HEK293 (cell line): ENCODE measurements around the gene NUP210.

ENCODE experiments used
- CTCF ChIP-seq: fragments of 450-650 bp; formaldehyde crosslinking; IDR thresholded peaks from 2 replicates; pipeline ENCODE4 v1.5.1; 2016; ENCODE audit warnings: missing biosample characterization, missing genetic modification characterization
- EGR2 ChIP-seq: fragments of 450-650 bp; formaldehyde crosslinking; IDR thresholded peaks from 2 replicates; pipeline ENCODE4 v1.5.1; 2016; ENCODE audit warnings: low read depth, missing biosample characterization, missing genetic modification characterization
- GFI1B ChIP-seq: fragments of 450-650 bp; formaldehyde crosslinking; IDR thresholded peaks from 2 replicates; pipeline ENCODE4 v1.5.1; 2016; ENCODE audit warnings: missing biosample characterization, missing genetic modification characterization
- GLI4 ChIP-seq: fragments of 450-650 bp; formaldehyde crosslinking; IDR thresholded peaks from 2 replicates; pipeline ENCODE4 v1.5.1; 2016; ENCODE audit warnings: missing biosample characterization, missing genetic modification characterization
- HOXC10 ChIP-seq: sonication (generic); formaldehyde crosslinking; IDR thresholded peaks from 2 replicates; pipeline ENCODE4 v1.8.1; 2023; ENCODE audit warnings: mild to moderate bottlenecking, missing genetic modification reagents
- KLF8 ChIP-seq: fragments of 450-650 bp; formaldehyde crosslinking; IDR thresholded peaks from 2 replicates; pipeline ENCODE4 v1.5.1; 2016; ENCODE audit warnings: missing biosample characterization, missing genetic modification characterization
- MEIS1 ChIP-seq: sonication (generic); formaldehyde crosslinking; IDR thresholded peaks from 2 replicates; pipeline ENCODE4 v1.8.1; 2022; ENCODE audit warnings: missing genetic modification reagents, mild to moderate bottlenecking, borderline replicate concordance
- REST ChIP-seq: fragments of 450-650 bp; formaldehyde crosslinking; IDR thresholded peaks from 2 replicates; pipeline ENCODE4 v1.5.1; 2016; ENCODE audit warnings: missing biosample characterization, missing genetic modification characterization
- SCRT1 ChIP-seq: fragments of 450-650 bp; formaldehyde crosslinking; IDR thresholded peaks from 2 replicates; pipeline ENCODE4 v1.5.1; 2016; ENCODE audit warnings: missing biosample characterization, missing genetic modification characterization, borderline replicate concordance
- ZBTB20 ChIP-seq: fragments of 450-650 bp; formaldehyde crosslinking; IDR thresholded peaks from 2 replicates; pipeline ENCODE4 v1.5.1; 2016; ENCODE audit warnings: missing biosample characterization, missing genetic modification characterization
- ZBTB26 ChIP-seq: fragments of 450-650 bp; formaldehyde crosslinking; optimal IDR thresholded peaks from 2 replicates; pipeline ENCODE3; 2016; ENCODE audit warnings: missing biosample characterization, mild to moderate bottlenecking, missing genetic modification characterization
- ZBTB48 ChIP-seq: fragments of 450-650 bp; formaldehyde crosslinking; IDR thresholded peaks from 2 replicates; pipeline ENCODE4 v1.5.1; 2016; ENCODE audit warnings: missing biosample characterization, missing genetic modification characterization
- ZBTB6 ChIP-seq: fragments of 450-650 bp; formaldehyde crosslinking; IDR thresholded peaks from 2 replicates; pipeline ENCODE4 v1.5.1; 2017; ENCODE audit warnings: missing biosample characterization, missing genetic modification characterization
- ZBTB8A ChIP-seq: fragments of 450-650 bp; formaldehyde crosslinking; IDR thresholded peaks from 2 replicates; pipeline ENCODE4 v1.5.1; 2016; ENCODE audit warnings: missing biosample characterization, missing genetic modification characterization
- ZNF132 ChIP-seq: fragments of 450-650 bp; formaldehyde crosslinking; IDR thresholded peaks from 2 replicates; pipeline ENCODE4 v1.5.1; 2017; ENCODE audit warnings: missing biosample characterization, missing genetic modification characterization, borderline replicate concordance
- ZNF140 ChIP-seq: fragments of 450-650 bp; formaldehyde crosslinking; IDR thresholded peaks from 2 replicates; pipeline ENCODE4 v1.5.1; 2016; ENCODE audit warnings: missing biosample characterization, missing genetic modification characterization
- ZNF155 ChIP-seq: fragments of 450-650 bp; formaldehyde crosslinking; IDR thresholded peaks from 2 replicates; pipeline ENCODE4 v1.5.1; 2016; ENCODE audit warnings: missing biosample characterization, missing genetic modification characterization
- ZNF175 ChIP-seq: fragments of 450-650 bp; formaldehyde crosslinking; IDR thresholded peaks from 2 replicates; pipeline ENCODE4 v1.5.1; 2016; ENCODE audit warnings: missing biosample characterization, missing genetic modification characterization
- ZNF341 ChIP-seq: fragments of 450-650 bp; formaldehyde crosslinking; IDR thresholded peaks from 2 replicates; pipeline ENCODE4; 2016; ENCODE audit warnings: low read depth, missing biosample characterization, missing genetic modification characterization
- ZNF404 ChIP-seq: fragments of 450-650 bp; formaldehyde crosslinking; IDR thresholded peaks from 2 replicates; pipeline ENCODE4 v1.5.1; 2017; ENCODE audit warnings: missing biosample characterization, missing genetic modification characterization
- ZNF433 ChIP-seq: fragments of 450-650 bp; formaldehyde crosslinking; IDR thresholded peaks from 2 replicates; pipeline ENCODE4 v1.5.1; 2016; ENCODE audit warnings: missing biosample characterization, missing genetic modification characterization, low read depth
- ZNF449 ChIP-seq: fragments of 450-650 bp; formaldehyde crosslinking; IDR thresholded peaks from 2 replicates; pipeline ENCODE4 v1.5.1; 2017; ENCODE audit warnings: missing biosample characterization, mild to moderate bottlenecking, missing genetic modification characterization, moderate library complexity
- ZNF549 ChIP-seq: fragments of 450-650 bp; IDR thresholded peaks from 2 replicates; pipeline ENCODE4 v1.5.1; 2018; ENCODE audit warnings: missing biosample characterization, missing genetic modification characterization, mild to moderate bottlenecking, inconsistent platforms, moderate library complexity
- ZNF555 ChIP-seq: fragments of 450-650 bp; formaldehyde crosslinking; conservative IDR thresholded peaks from 2 replicates; pipeline ENCODE4 v1.5.1; 2017; ENCODE audit warnings: missing biosample characterization, mild to moderate bottlenecking, missing genetic modification characterization, inconsistent platforms
- ZNF610 ChIP-seq: fragments of 450-650 bp; formaldehyde crosslinking; IDR thresholded peaks from 2 replicates; pipeline ENCODE4 v1.5.1; 2016; ENCODE audit warnings: missing biosample characterization, missing genetic modification characterization, borderline replicate concordance
- ZNF658 ChIP-seq: fragments of 450-650 bp; formaldehyde crosslinking; IDR thresholded peaks from 2 replicates; pipeline ENCODE4; 2016; ENCODE audit warnings: missing biosample characterization, missing genetic modification characterization
- ZNF660 ChIP-seq: fragments of 450-650 bp; IDR thresholded peaks from 2 replicates; pipeline ENCODE4 v1.5.1; 2018; ENCODE audit warnings: missing biosample characterization, mild to moderate bottlenecking, missing genetic modification characterization
- ZNF670 ChIP-seq: fragments of 450-650 bp; formaldehyde crosslinking; IDR thresholded peaks from 2 replicates; pipeline ENCODE4 v1.5.1; 2016; ENCODE audit warnings: missing biosample characterization, missing genetic modification characterization, low read depth
- ZNF76 ChIP-seq: fragments of 450-650 bp; formaldehyde crosslinking; IDR thresholded peaks from 2 replicates; pipeline ENCODE4; 2016; ENCODE audit warnings: low read depth, missing biosample characterization, missing genetic modification characterization, borderline replicate concordance
- ZSCAN4 ChIP-seq: fragments of 450-650 bp; formaldehyde crosslinking; IDR thresholded peaks from 2 replicates; pipeline ENCODE4 v1.5.1; 2017; ENCODE audit warnings: missing biosample characterization, missing genetic modification characterization
- ZXDB ChIP-seq: fragments of 450-650 bp; formaldehyde crosslinking; IDR thresholded peaks from 2 replicates; pipeline ENCODE4 v1.5.1; 2016; ENCODE audit warnings: missing biosample characterization, missing genetic modification characterization

NUP210 gene

GRCh38 chr3:13419505-13420044, 547 bp downstream of the NUP210 start (continued):
- TF ChIP-seq REST, result 0 out of 2 replicates have a peak, but pooled peaks have one; percentile 1
- peak; percentile 50; the same call in 1 of the 2 replicates for TF ChIP-seq ZBTB20 (tag by site-specific recombination)
- no peak for TF ChIP-seq ZNF433
- no peak for TF ChIP-seq HOXC10 (CRISPR knock-in tag)
- peak; percentile 72 for TF ChIP-seq ZBTB26 (tag by site-specific recombination)
- 0 out of 2 replicates have a peak, but pooled peaks have one; percentile 15 for TF ChIP-seq EGR2 (tag by site-specific recombination)
- TF ChIP-seq ZSCAN4, result no peak
- no peak for TF ChIP-seq ZNF449 (tag by site-specific recombination)
- peak; percentile 49 for TF ChIP-seq ZNF341 (tag by site-specific recombination)
- TF ChIP-seq ZNF549 (tag by site-specific recombination), result 0 out of 2 replicates have a peak, but pooled peaks have one; percentile 2
- TF ChIP-seq ZBTB6 (tag by site-specific recombination), result no peak
- no peak for TF ChIP-seq KLF8 (tag by site-specific recombination)
- TF ChIP-seq MEIS1 (CRISPR knock-in tag), result no peak
- TF ChIP-seq ZBTB8A (tag by site-specific recombination), result 0 out of 2 replicates have a peak, but pooled peaks have one; percentile 15
- TF ChIP-seq CTCF (tag by site-specific recombination), result peak; percentile 71
- TF ChIP-seq ZNF660 (tag by site-specific recombination), result no peak
- no peak for TF ChIP-seq ZNF658 (tag by site-specific recombination)
- no peak for TF ChIP-seq ZNF404 (tag by site-specific recombination)
- TF ChIP-seq SCRT1 (tag by site-specific recombination), result no peak
- TF ChIP-seq ZNF670 (tag by site-specific recombination), result no peak
- TF ChIP-seq ZNF555 (tag by site-specific recombination), result no peak
- TF ChIP-seq GFI1B, result no peak
- TF ChIP-seq ZNF76, result peak; percentile 39; the same call in 1 of the 2 replicates
- TF ChIP-seq ZNF175 (tag by site-specific recombination), result no peak
- TF ChIP-seq ZXDB (tag by site-specific recombination), result 0 out of 2 replicates have a peak, but pooled peaks have one; percentile 27
- no peak for TF ChIP-seq ZNF140 (tag by site-specific recombination)
- TF ChIP-seq ZBTB48, result peak; percentile 54; the same call in 1 of the 2 replicates
- TF ChIP-seq GLI4 (tag by site-specific recombination), result no peak
- no peak for TF ChIP-seq ZNF610
- TF ChIP-seq ZNF155 (tag by site-specific recombination), result no peak
- no peak for TF ChIP-seq ZNF132
